ENCODE data around the gene SMPD4.
"Not testable (repeated sequence)": the region's sequence is repeated elsewhere in the genome, so short reads cannot be mapped to it uniquely, and the experiment has no call there.

- TF ChIP-seq CTCF, POLR2A (IDR thresholded peaks at IDR 0.05): not testable (repeated sequence)
Measured at GRCh38 chr2:130196052-130196451, 14.7 kb upstream of the SMPD4 start.

Data from breast epithelium (tissue), 3 donors.